HepG2 (cell line): Measurements from ENCODE around the gene CNOT1. TPM values are rescaled to one million over a fixed set of nuclear protein-coding genes. Genes with fewer than 3 reads are reported as not detected.

Experiments used
- AHDC1 ChIP-seq: sonication (generic); formaldehyde crosslinking; IDR thresholded peaks from 2 replicates; pipeline ENCODE4 v1.5.1; 2020; ENCODE audit warnings: mild to moderate bottlenecking, missing genetic modification reagents, borderline replicate concordance
- ATF4 ChIP-seq, 2 experiments: fragments of 450-650 bp in 1 of 2; sonication (generic) in 1 of 2; formaldehyde crosslinking; IDR thresholded peaks; 2 replicates each; pipeline versions ENCODE4 v1.5.0 to v1.8.0; 2020 to 2022; ENCODE audit warnings: mild to moderate bottlenecking in 1 of 2, missing genetic modification reagents in 1 of 2
- BCL6 ChIP-seq: IDR thresholded peaks from 2 replicates; pipeline ENCODE4 v1.6.1; 2016; ENCODE audit warnings: missing genetic modification reagents, missing compliant biosample characterization
- CEBPB ChIP-seq: IDR thresholded peaks from 2 replicates; pipeline ENCODE4 v1.6.1; 2011; ENCODE audit warnings: low read depth, low read length, improper control_type of control experiment, borderline replicate concordance
- GATAD2A ChIP-seq: IDR thresholded peaks from 2 replicates; pipeline ENCODE4 v1.6.1; 2016
- JARID2 ChIP-seq: sonication (generic); formaldehyde crosslinking; IDR thresholded peaks from 2 replicates; pipeline ENCODE4 v1.8.1; 2023; ENCODE audit warnings: missing genetic modification reagents, inconsistent platforms; ENCODE audit not compliant: insufficient replicate concordance
- MEIS2 ChIP-seq: sonication (generic); formaldehyde crosslinking; IDR thresholded peaks from 2 replicates; pipeline ENCODE4 v1.9.0; 2021; ENCODE audit warnings: mild to moderate bottlenecking, missing genetic modification reagents
- PHF8 ChIP-seq: sonication (generic); formaldehyde crosslinking; IDR thresholded peaks from 2 replicates; pipeline ENCODE4 v1.5.0; 2020; ENCODE audit warnings: missing genetic modification reagents
- SNRNP70 ChIP-seq: fragments of 200-400 bp; formaldehyde crosslinking; IDR thresholded peaks from 2 replicates; pipeline ENCODE4 v1.6.1; 2017; ENCODE audit warnings: mild to moderate bottlenecking, low read depth, low read length, moderate library complexity
- TCF7 ChIP-seq: sonication (generic); IDR thresholded peaks from 2 replicates; pipeline ENCODE4 v1.6.1; 2016; ENCODE audit warnings: antibody characterized with exemption, low read depth
- TGIF2 ChIP-seq: IDR thresholded peaks from 2 replicates; pipeline ENCODE4 v1.6.1; 2016; ENCODE audit warnings: control low read depth, missing compliant biosample characterization
- ZFP62 ChIP-seq: sonication (generic); formaldehyde crosslinking; IDR thresholded peaks from 2 replicates; pipeline ENCODE4 v1.4.0; 2020; ENCODE audit warnings: missing genetic modification reagents
- ZNF142 ChIP-seq: sonication (generic); formaldehyde crosslinking; IDR thresholded peaks from 2 replicates; pipeline ENCODE4 v1.4.0; 2020; ENCODE audit warnings: missing genetic modification reagents
- ZNF317 ChIP-seq: sonication (generic); formaldehyde crosslinking; IDR thresholded peaks from 2 replicates; pipeline ENCODE4 v1.5.0; 2020; ENCODE audit warnings: mild to moderate bottlenecking, missing genetic modification reagents
- ZNF34 ChIP-seq: sonication (generic); formaldehyde crosslinking; IDR thresholded peaks from 2 replicates; pipeline ENCODE4 v1.4.0; 2020; ENCODE audit warnings: mild to moderate bottlenecking, missing genetic modification reagents, borderline replicate concordance
- ZNF343 ChIP-seq: sonication (generic); formaldehyde crosslinking; IDR thresholded peaks from 2 replicates; pipeline ENCODE4 v1.4.0; 2020; ENCODE audit warnings: mild to moderate bottlenecking, missing genetic modification reagents
- ZNF556 ChIP-seq: sonication (generic); formaldehyde crosslinking; IDR thresholded peaks from 2 replicates; pipeline ENCODE4 v1.4.0; 2020; ENCODE audit warnings: mild to moderate bottlenecking, missing genetic modification reagents, borderline replicate concordance
- polyA plus RNA-seq, 8 experiments: library from polyadenylated mRNA; depleted of rRNA in 3 of 8; stranded (reverse) in 7 of 8; unstranded in 1 of 8; fragments of >200 nt; fragmentation: Illumina TruSeq in 4 of 8; extraction: Trizol in 4 of 8; gene quantifications; 2 replicates each; pipeline versions ENCODE4 v1.2.1 to v1.2.3, GENCODE V29; 2011 to 2016; ENCODE audit warnings: low read depth in 4 of 8, missing spikeins in 1 of 8, mixed read lengths in 1 of 8; ENCODE audit not compliant: insufficient read depth in 1 of 8
- total RNA-seq, 5 experiments: library from RNA; depleted of rRNA; stranded (reverse); fragments of >200 nt; fragmentation: Illumina TruSeq; extraction: Trizol; gene quantifications; 2 replicates each; pipeline ENCODE4 v1.2.3, GENCODE V29; 2016; ENCODE audit warnings: low read depth in 1 of 5

The CNOT1 gene
- total and polyA plus RNA-seq, 2 of the 13 experiments (the other 11 are each of a cell fraction or from before 2014, with no cell fraction given): 188 to 232 TPM

GRCh38 chr16:58654560-58655214, 25.1 kb upstream of the CNOT1 start (continued):
- TF ChIP-seq AHDC1 (no peak), JARID2 (CRISPR knock-in tag) (no peak), GATAD2A (CRISPR knock-in tag) (0 out of 2 replicates have a peak, but pooled peaks have one; percentile 34), TCF7 (0 out of 2 replicates have a peak, but pooled peaks have one; percentile 24), MEIS2 (CRISPR knock-in tag) (no peak), ZNF142 (CRISPR knock-in tag) (no peak), BCL6 (CRISPR knock-in tag) (0 out of 2 replicates have a peak, but pooled peaks have one; percentile 17), PHF8 (CRISPR knock-in tag) (no peak), ZNF317 (peak; percentile 41; the same call in 1 of the 2 replicates), TGIF2 (0 out of 2 replicates have a peak, but pooled peaks have one; percentile 47), ATF4 (CRISPR knock-in tag; IDR thresholded peaks at IDR 0.05) (peak in 1 of 2 experiments; percentile 90; a peak in 2 of 4 replicates), ZNF343 (CRISPR knock-in tag) (peak; percentile 27; the same call in 1 of the 2 replicates), SNRNP70 (no peak), ZFP62 (CRISPR knock-in tag) (no peak), ZNF556 (CRISPR knock-in tag) (0 out of 2 replicates have a peak, but pooled peaks have one; percentile 47), ZNF34 (CRISPR knock-in tag) (0 out of 2 replicates have a peak, but pooled peaks have one; percentile 31), CEBPB (peak; percentile 6; the same call in 1 of the 2 replicates)
